Measurements from ENCODE around the gene RAB36. TPM values are rescaled to one million over a fixed set of nuclear protein-coding genes. Genes with fewer than 3 reads are reported as not detected.

RAB36 gene
- total RNA-seq, 1 donor from 2014 or later = 0.26 TPM

DNA sequence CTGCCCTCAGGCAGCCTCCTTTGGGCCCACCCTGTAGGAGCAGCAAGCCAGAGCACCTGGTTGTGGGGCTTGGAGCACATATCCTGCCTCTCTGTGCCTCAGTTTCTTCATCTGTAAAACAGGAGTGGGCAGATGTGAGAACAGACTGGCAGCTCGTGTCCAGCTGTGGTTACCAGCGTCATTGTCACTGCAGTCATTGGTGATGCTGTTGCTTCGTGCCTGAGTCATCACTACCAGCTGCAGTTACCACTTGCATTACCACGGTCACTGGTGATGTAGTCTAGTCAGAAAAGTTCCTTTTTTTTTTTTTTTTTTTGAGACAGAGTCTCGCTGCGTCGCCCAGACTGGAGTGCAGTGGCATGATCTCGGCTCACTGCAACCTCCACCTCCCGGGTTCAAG is 23.9 kb upstream of the RAB36 start:
- H3K4me3 ChIP-seq (ENCODE audit: low read depth, low read length) = no peak overlapping the region
- TF ChIP-seq, protein P1, sequence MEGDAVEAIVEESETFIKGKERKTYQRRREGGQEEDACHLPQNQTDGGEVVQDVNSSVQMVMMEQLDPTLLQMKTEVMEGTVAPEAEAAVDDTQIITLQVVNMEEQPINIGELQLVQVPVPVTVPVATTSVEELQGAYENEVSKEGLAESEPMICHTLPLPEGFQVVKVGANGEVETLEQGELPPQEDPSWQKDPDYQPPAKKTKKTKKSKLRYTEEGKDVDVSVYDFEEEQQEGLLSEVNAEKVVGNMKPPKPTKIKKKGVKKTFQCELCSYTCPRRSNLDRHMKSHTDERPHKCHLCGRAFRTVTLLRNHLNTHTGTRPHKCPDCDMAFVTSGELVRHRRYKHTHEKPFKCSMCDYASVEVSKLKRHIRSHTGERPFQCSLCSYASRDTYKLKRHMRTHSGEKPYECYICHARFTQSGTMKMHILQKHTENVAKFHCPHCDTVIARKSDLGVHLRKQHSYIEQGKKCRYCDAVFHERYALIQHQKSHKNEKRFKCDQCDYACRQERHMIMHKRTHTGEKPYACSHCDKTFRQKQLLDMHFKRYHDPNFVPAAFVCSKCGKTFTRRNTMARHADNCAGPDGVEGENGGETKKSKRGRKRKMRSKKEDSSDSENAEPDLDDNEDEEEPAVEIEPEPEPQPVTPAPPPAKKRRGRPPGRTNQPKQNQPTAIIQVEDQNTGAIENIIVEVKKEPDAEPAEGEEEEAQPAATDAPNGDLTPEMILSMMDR (IDR thresholded peaks at IDR 0.05; ENCODE audit: insufficient read depth, low read length, severe bottlenecking) = no peak
- H3K36me3 ChIP-seq (ENCODE audit: control insufficient read depth, insufficient read depth, low read length) = no peaks in the 10 kb centered on the region
- H3K27me3 ChIP-seq (ENCODE audit: control insufficient read depth, insufficient read depth, low read length) = no peaks in the 10 kb centered on the region
- DNase-seq (ENCODE audit: low read depth) (no peak), FAIRE-seq (no peak)

GRCh38 chr22:23122216-23122957 is 22.9 kb upstream of the RAB36 start:
- Histone ChIP-seq H3K27me3 (ENCODE audit: control insufficient read depth, insufficient read depth, low read length) (no peaks in the 10 kb centered on the region), H3K4me3 (ENCODE audit: low read depth, low read length) (no peak overlapping the region), H3K36me3 (ENCODE audit: control insufficient read depth, insufficient read depth, low read length) (no peaks in the 10 kb centered on the region)
- TF ChIP-seq, protein P1 (IDR thresholded peaks at IDR 0.05; ENCODE audit: insufficient read depth, low read length, severe bottlenecking) = no peak
- no peak for FAIRE-seq
- no peak for DNase-seq (ENCODE audit: low read depth)

GRCh38 chr22:23122992-23123803 is 22.1 kb upstream of the RAB36 start:
- Histone ChIP-seq H3K4me3 (ENCODE audit: low read depth, low read length) (no peak overlapping the region), H3K36me3 (ENCODE audit: control insufficient read depth, insufficient read depth, low read length) (no peaks in the 10 kb centered on the region), H3K27me3 (ENCODE audit: control insufficient read depth, insufficient read depth, low read length) (no peaks in the 10 kb centered on the region)
- FAIRE-seq (no peak), DNase-seq (ENCODE audit: low read depth) (no peak)
- TF ChIP-seq, protein P1 (IDR thresholded peaks at IDR 0.05; ENCODE audit: insufficient read depth, low read length, severe bottlenecking) = no peak

DNA sequence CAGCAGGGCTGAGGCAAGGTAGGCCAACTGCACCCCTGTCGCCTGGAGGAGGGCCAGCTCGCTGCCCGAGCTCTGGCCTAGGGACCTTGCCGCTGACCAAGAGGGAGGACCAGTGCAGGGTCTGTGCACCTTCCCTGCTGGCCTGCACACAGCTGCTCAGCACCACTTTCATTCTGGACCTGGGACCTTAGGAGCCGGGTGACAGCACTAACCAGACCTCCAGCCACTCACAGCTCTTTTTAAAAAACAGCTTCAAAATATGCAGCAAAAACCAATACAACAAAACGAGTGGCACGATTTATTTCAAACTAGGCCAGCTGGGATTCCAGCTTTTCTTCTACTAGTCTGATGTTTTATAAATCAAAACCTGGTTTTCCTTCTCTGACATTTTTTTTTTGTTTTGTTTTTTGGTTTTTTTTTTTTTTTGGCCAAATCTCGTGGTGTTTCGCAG is 21.4 kb upstream of the RAB36 start:
- no peak for FAIRE-seq
- H3K4me3 ChIP-seq (ENCODE audit: low read depth, low read length) = no peak overlapping the region
- DNase-seq (ENCODE audit: low read depth) = no peak
- no peaks in the 10 kb centered on the region for H3K27me3 ChIP-seq (ENCODE audit: control insufficient read depth, insufficient read depth, low read length)
- no peaks in the 10 kb centered on the region for H3K36me3 ChIP-seq (ENCODE audit: control insufficient read depth, insufficient read depth, low read length)
- TF ChIP-seq, protein P1 (IDR thresholded peaks at IDR 0.05; ENCODE audit: insufficient read depth, low read length, severe bottlenecking) = no peak

GRCh38 chr22:23124611-23125511 is 20.4 kb upstream of the RAB36 start:
- TF ChIP-seq, protein P1 (IDR thresholded peaks at IDR 0.05; ENCODE audit: insufficient read depth, low read length, severe bottlenecking) = no peak
- Histone ChIP-seq H3K27me3 (ENCODE audit: control insufficient read depth, insufficient read depth, low read length) (no peaks in the 10 kb centered on the region), H3K4me3 (ENCODE audit: low read depth, low read length) (no peak overlapping the region), H3K36me3 (ENCODE audit: control insufficient read depth, insufficient read depth, low read length) (no peaks in the 10 kb centered on the region)
- DNase-seq (ENCODE audit: low read depth) (no peak), FAIRE-seq (no peak)
